AG04449 (cell line): ENCODE results near the gene CGAS.

Experiments
- CTCF ChIA-PET: fragments of 350-600 bp; formaldehyde crosslinking; extraction: SDS; loops from one replicate; lab custom pipeline; 2021; ENCODE audit warnings: antibody characterized with exemption; lab: Yijun Ruan, JAX
- POLR2A ChIA-PET: fragments of 400-600, 350-600 bp; formaldehyde crosslinking; extraction: SDS; loops from one replicate; lab custom pipeline; 2020; ENCODE audit warnings: antibody characterized with exemption, inconsistent platforms; lab: Yijun Ruan, JAX
- DNase-seq: peaks from one replicate; pipeline ENCODE4 v3.0.0-alpha.2; 2010; ENCODE audit warnings: low read depth, low spot score
- H3K4me3 ChIP-seq: 2 replicates; pipeline ENCODE4 v1.5.1; 2011; ENCODE audit warnings: low read depth, mild to moderate bottlenecking, control low read depth, low read length
- CTCF ChIP-seq: IDR thresholded peaks from one replicate; pipeline ENCODE4 v1.5.1; 2011; ENCODE audit warnings: mild to moderate bottlenecking, moderate library complexity, low read length, control low read depth, inconsistent platforms; ENCODE audit not compliant: insufficient read depth; ENCODE audit errors: missing control alignments

Gene CGAS

GRCh38 chr6:73452107-73452461 lies at the start of gene CGAS:
TSS of gene CGAS (minus strand) at chr6:73452297. CDS start at chr6:73452181, 116 bp downstream.
- DNase-seq: no peak
- POLR2A ChIA-PET: interaction anchor here (0.6 to 2.1 kb wide), 3 partner anchors 8 to 164 kb away, joined by 3 to 9 read pairs (median 4); partner anchors contain the start of gene MTO1
- no peak for TF ChIP-seq CTCF
- CTCF ChIA-PET: interaction anchor here (1.0 to 1.6 kb wide), 3 partner anchors 10 to 166 kb away, joined by 3 to 6 read pairs (median 3); partner anchors contain the start of gene MTO1
- peak within 1 kb of the TSS; percentile 64 for H3K4me3 ChIP-seq

- H3K4me3 ChIP-seq: no peak overlapping the region
- CTCF ChIA-PET: interaction anchor here (1.0 to 3.7 kb wide), 3 partner anchors 13 to 155 kb away, joined by 3 to 25 read pairs (median 4); no protein-coding TSS in a partner anchor
- POLR2A ChIA-PET: interaction anchor here (1.9 kb wide), 1 partner anchor 24 kb away, joined by 7 read pairs; no protein-coding TSS in a partner anchor
- DNase-seq: no peak
- no peak for TF ChIP-seq CTCF
Measured at GRCh38 chr6:73497915-73498314, 45.8 kb upstream of the CGAS start.

- POLR2A ChIA-PET: no interaction called here
- CTCF ChIA-PET: interaction anchor here (0.7 to 1.2 kb wide), 4 partner anchors 12 to 119 kb away, joined by 3 to 6 read pairs (median 4); no protein-coding TSS in a partner anchor
- TF ChIP-seq CTCF: no peak
- DNase-seq: no peak
- no peak overlapping the region for H3K4me3 ChIP-seq
Measured at GRCh38 chr6:73491377-73491776, 39.3 kb upstream of the CGAS start.

- TF ChIP-seq CTCF: no peak
- H3K4me3 ChIP-seq: no peak overlapping the region
- POLR2A ChIA-PET: interaction anchor here (0.7 kb wide), 1 partner anchor 34 kb away, joined by 4 read pairs; no protein-coding TSS in a partner anchor
- DNase-seq: no peak
- CTCF ChIA-PET: interaction anchor here (0.6 kb wide), 1 partner anchor 123 kb away, joined by 3 read pairs; no protein-coding TSS in a partner anchor
Measured at GRCh38 chr6:73487473-73487872, 35.4 kb upstream of the CGAS start.

GRCh38 chr6:73484438-73484837 lies 32.3 kb upstream of the CGAS start:
- CTCF ChIA-PET: interaction anchor here (0.7 to 1.5 kb wide), 4 partner anchors 11 to 127 kb away, joined by 3 to 7 read pairs (median 4); no protein-coding TSS in a partner anchor
- H3K4me3 ChIP-seq: no peak overlapping the region
- POLR2A ChIA-PET: no interaction called here
- TF ChIP-seq CTCF: no peak
- DNase-seq: no peak

GRCh38 chr6:73481969-73482368 lies 29.9 kb upstream of the CGAS start:
- POLR2A ChIA-PET: no interaction called here
- no peak for TF ChIP-seq CTCF
- CTCF ChIA-PET: interaction anchor here (0.6 to 1.0 kb wide), 2 partner anchors 128 to 129 kb away, joined by 4 read pairs; no protein-coding TSS in a partner anchor
- DNase-seq: no peak
- no peak overlapping the region for H3K4me3 ChIP-seq
